KMS-11 (cell line): Measurements from ENCODE around the gene SBDS.
"Not testable (repeated sequence)": the region's sequence is repeated elsewhere in the genome, so short reads cannot be mapped to it uniquely, and the experiment has no call there.

Source experiments
- H2AFZ ChIP-seq: fragments of 200-600 bp; sonication (generic); 2 replicates; pipeline ENCODE4 v1.6.1; 2016; ENCODE audit warnings: antibody characterized with exemption, mixed run types, low read depth
- H3K27ac ChIP-seq: fragments of 200-600 bp; sonication (generic); 2 replicates; pipeline ENCODE4 v1.6.1; 2016; ENCODE audit warnings: mild to moderate bottlenecking, mixed run types
- H3K27me3 ChIP-seq: fragments of 200-600 bp; sonication (generic); 2 replicates; pipeline ENCODE4 v1.6.1; 2017; ENCODE audit warnings: mild to moderate bottlenecking, low read depth, mixed run types, moderate library complexity; ENCODE audit not compliant: insufficient read depth
- H3K36me3 ChIP-seq: fragments of 200-600 bp; sonication (generic); 2 replicates; pipeline ENCODE4 v1.6.1; 2017; ENCODE audit warnings: mild to moderate bottlenecking, mixed run types; ENCODE audit not compliant: insufficient read depth
- H3K4me1 ChIP-seq: fragments of 200-600 bp; sonication (generic); 2 replicates; pipeline ENCODE4 v1.6.1; 2016; ENCODE audit warnings: mild to moderate bottlenecking, low read depth, mixed run types; ENCODE audit not compliant: poor library complexity, severe bottlenecking
- H3K4me2 ChIP-seq: fragments of 200-600 bp; sonication (generic); 2 replicates; pipeline ENCODE4 v1.7.0; 2016; ENCODE audit warnings: mild to moderate bottlenecking, mixed run types
- H3K4me3 ChIP-seq: fragments of 200-600 bp; sonication (generic); IDR thresholded peaks from 2 replicates; pipeline ENCODE4 v1.6.1; 2017; ENCODE audit warnings: low read depth, low read length, mixed read lengths; ENCODE audit not compliant: insufficient read depth
- H3K79me2 ChIP-seq: fragments of 200-600 bp; sonication (generic); 2 replicates; pipeline ENCODE4 v1.6.1; 2016; ENCODE audit warnings: low read depth, mixed run types; ENCODE audit not compliant: insufficient read depth
- H3K9ac ChIP-seq: fragments of 200-600 bp; sonication (generic); 2 replicates; pipeline ENCODE4 v1.6.1; 2016; ENCODE audit warnings: mild to moderate bottlenecking, mixed run types
- H4K20me1 ChIP-seq: fragments of 200-600 bp; sonication (generic); 2 replicates; pipeline ENCODE4 v1.6.1; 2016; ENCODE audit warnings: mild to moderate bottlenecking, mixed run types; ENCODE audit not compliant: insufficient read depth
- TF ChIP-seq, protein P1 (sequence below): fragments of 200-600 bp; sonication (generic); conservative IDR thresholded peaks from 2 replicates; pipeline ENCODE4 v1.6.1; 2017; ENCODE audit warnings: low read depth, mild to moderate bottlenecking, antibody characterized with exemption, low read length, moderate library complexity, mixed read lengths

SBDS gene

DNA sequence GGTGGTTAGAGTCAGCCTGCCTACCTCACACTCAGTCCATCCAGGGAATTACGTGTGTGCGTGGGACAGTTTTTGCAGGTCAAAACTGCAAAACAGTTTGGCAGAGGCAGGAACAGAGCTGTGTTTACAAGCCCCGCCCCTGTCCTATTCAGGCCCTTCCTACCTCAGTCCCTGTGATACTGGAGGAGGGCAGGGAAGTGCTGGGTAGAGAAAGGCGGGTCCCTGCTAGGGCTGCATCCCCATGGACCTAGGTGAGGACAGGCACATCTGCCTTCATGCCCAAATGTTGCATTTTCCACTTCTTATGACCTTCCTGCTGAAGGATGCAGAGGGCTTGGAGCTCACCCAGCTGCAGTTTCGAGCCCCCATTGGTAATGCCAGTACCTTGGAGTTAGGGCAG is 25.1 kb downstream of the SBDS start:
- H3K27me3 ChIP-seq: no peaks in the 10 kb centered on the region
- no peaks in the 10 kb centered on the region for H3K36me3 ChIP-seq
- no peaks in the 10 kb centered on the region for H4K20me1 ChIP-seq
- H3K4me3 ChIP-seq: no peak overlapping the region
- no peaks in the 10 kb centered on the region for H3K4me1 ChIP-seq
- no peak overlapping the region for H3K9ac ChIP-seq
- H2AFZ ChIP-seq: no peak overlapping the region
- no peaks in the 10 kb centered on the region for H3K79me2 ChIP-seq
- no peak overlapping the region for H3K4me2 ChIP-seq
- no peak overlapping the region for H3K27ac ChIP-seq
- TF ChIP-seq, protein P1, sequence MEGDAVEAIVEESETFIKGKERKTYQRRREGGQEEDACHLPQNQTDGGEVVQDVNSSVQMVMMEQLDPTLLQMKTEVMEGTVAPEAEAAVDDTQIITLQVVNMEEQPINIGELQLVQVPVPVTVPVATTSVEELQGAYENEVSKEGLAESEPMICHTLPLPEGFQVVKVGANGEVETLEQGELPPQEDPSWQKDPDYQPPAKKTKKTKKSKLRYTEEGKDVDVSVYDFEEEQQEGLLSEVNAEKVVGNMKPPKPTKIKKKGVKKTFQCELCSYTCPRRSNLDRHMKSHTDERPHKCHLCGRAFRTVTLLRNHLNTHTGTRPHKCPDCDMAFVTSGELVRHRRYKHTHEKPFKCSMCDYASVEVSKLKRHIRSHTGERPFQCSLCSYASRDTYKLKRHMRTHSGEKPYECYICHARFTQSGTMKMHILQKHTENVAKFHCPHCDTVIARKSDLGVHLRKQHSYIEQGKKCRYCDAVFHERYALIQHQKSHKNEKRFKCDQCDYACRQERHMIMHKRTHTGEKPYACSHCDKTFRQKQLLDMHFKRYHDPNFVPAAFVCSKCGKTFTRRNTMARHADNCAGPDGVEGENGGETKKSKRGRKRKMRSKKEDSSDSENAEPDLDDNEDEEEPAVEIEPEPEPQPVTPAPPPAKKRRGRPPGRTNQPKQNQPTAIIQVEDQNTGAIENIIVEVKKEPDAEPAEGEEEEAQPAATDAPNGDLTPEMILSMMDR: no peak

DNA sequence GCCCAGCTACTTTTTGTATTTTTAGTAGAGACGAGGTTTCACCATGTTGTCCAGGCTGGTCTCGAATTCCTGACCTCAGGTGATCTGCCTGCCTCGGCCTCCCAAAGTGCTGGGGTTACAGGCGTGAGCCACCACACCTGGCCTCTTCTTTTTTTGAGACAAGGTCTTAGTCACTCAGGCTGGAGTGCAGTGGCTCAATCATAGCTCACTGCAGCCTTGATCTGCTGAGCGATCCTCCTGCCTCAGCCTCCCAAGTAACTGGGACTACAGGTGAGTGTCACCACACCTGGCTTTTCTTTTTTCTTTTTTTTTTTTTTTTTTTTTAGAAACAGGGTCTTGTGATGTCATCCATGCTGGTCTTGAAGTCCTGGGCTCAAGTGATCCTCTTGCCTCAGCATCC is 26.4 kb downstream of the SBDS start:
- not testable (repeated sequence) for H3K4me3 ChIP-seq, H3K36me3 ChIP-seq, H3K4me2 ChIP-seq, H2AFZ ChIP-seq, H4K20me1 ChIP-seq, H3K79me2 ChIP-seq, H3K9ac ChIP-seq, H3K27me3 ChIP-seq, H3K4me1 ChIP-seq, H3K27ac ChIP-seq

DNA sequence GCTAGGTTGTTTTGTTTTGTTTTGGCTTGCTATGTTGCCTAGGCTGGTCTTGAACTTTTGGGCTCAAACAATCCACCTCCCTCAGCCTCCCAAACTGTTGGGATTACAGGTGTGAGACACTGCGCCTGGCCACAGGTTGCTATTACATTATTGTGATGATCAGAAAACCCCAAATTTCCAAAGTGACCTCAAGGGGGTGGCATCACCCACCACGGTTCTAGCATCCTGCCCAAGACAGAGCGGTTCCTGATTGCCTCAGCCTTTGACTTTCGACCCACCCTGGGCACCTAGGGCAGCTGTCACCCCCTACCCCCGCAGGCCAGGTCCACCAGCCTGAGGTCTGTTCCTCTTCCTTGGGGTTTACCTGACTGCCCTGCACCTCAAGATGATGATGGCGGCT is 28.4 kb downstream of the SBDS start:
- Histone ChIP-seq H3K79me2 (no peaks in the 10 kb centered on the region), H3K4me1 (no peaks in the 10 kb centered on the region), H3K36me3 (no peaks in the 10 kb centered on the region), H3K4me3 (no peak overlapping the region), H4K20me1 (no peaks in the 10 kb centered on the region), H2AFZ (no peak overlapping the region), H3K4me2 (no peak overlapping the region), H3K27me3 (no peaks in the 10 kb centered on the region), H3K27ac (no peak overlapping the region), H3K9ac (no peak overlapping the region)
- TF ChIP-seq, protein P1: no peak

DNA sequence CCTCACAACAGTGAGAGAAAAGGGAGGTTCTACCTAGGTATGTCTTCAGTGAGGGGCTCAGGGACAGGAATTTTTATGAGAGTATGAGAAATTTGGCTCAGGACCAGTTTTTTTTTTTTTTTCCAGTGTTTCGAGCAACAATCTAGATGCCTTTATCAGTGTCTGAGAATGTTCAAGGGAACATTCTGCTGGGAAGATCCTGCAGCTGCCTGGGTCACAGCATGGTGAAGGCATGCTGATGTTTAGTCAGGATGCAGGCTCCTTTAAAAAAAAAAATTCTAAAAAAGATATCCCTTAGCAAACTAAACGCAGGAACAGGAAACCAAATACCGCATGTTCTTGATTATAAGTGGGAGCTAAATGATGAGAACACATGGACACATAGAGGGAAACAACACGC is 31.0 kb downstream of the SBDS start:
- no peak overlapping the region for H3K9ac ChIP-seq
- H4K20me1 ChIP-seq: no peaks in the 10 kb centered on the region
- no peaks in the 10 kb centered on the region for H3K36me3 ChIP-seq
- no peak overlapping the region for H3K27ac ChIP-seq
- no peaks in the 10 kb centered on the region for H3K4me1 ChIP-seq
- H3K27me3 ChIP-seq: no peaks in the 10 kb centered on the region
- no peak overlapping the region for H3K4me3 ChIP-seq
- no peak overlapping the region for H2AFZ ChIP-seq
- H3K4me2 ChIP-seq: no peak overlapping the region
- TF ChIP-seq, protein P1: no peak
- no peaks in the 10 kb centered on the region for H3K79me2 ChIP-seq

DNA sequence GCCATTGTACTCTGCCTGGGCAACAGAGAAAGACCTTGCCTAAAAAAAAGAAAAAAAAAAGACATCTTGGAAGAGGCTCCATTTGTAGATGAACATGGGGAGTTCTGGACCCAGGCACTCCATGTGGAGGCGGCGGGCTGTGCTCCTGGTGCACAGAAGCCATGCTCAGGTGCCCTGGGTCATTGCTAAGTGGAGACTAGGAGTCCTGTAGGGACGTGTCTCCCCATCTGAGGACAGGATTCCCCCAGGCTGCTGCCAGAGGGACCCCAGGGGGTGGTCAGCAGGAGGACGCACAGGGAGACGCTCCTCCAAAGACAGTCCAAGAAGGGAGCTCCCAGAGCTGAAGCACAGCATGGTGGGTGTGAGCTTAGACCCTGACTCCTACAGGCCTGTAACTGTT is 34.3 kb downstream of the SBDS start:
- Histone ChIP-seq H3K27me3 (no peaks in the 10 kb centered on the region), H3K27ac (no peak overlapping the region), H2AFZ (no peak overlapping the region), H3K4me1 (no peaks in the 10 kb centered on the region), H3K36me3 (no peaks in the 10 kb centered on the region; the same call in 1 of the 2 replicates), H4K20me1 (no peaks in the 10 kb centered on the region), H3K79me2 (no peaks in the 10 kb centered on the region), H3K4me3 (no peak overlapping the region), H3K9ac (no peak overlapping the region), H3K4me2 (no peak overlapping the region)
- TF ChIP-seq, protein P1: no peak
